WTC11 (cell line): ENCODE measurements around the gene ADGRF3. TPM values are rescaled to one million over a fixed set of nuclear protein-coding genes. Genes with fewer than 3 reads are reported as not detected.
"Not testable (repeated sequence)": the region's sequence is repeated elsewhere in the genome, so short reads cannot be mapped to it uniquely, and the experiment has no call there.

Experiments
- ATAC-seq: fragments of 200-7000 bp; cut with Tn5 transposase; 2 replicates; pipeline ENCODE4 v1.10.0; 2021; ENCODE audit warnings: mild to moderate bottlenecking, moderate library complexity
- CTCF ChIA-PET: fragments of 300-600 bp; sonication (Branson Sonifier 250); formaldehyde crosslinking; loops from one replicate; lab custom pipeline; 2021; ENCODE audit warnings: antibody characterized with exemption; lab: Charles Lee
- POLR2A ChIA-PET: fragments of 350-600 bp; sonication (Branson Sonifier 250); formaldehyde crosslinking; loops from one replicate; lab custom pipeline; 2021; ENCODE audit warnings: antibody characterized with exemption; lab: Charles Lee
- DNase-seq: peaks from one replicate; pipeline ENCODE4 v3.0.0; 2021; ENCODE audit warnings: low spot score
- H3K27ac Mint-ChIP-seq: 2 replicates; pipeline ENCODE4 v1.8.0; 2021; ENCODE audit warnings: mixed read lengths
- H3K27me3 Mint-ChIP-seq: 2 replicates; pipeline ENCODE4 v1.8.0; 2021; ENCODE audit warnings: low read depth, mild to moderate bottlenecking, moderate library complexity, mixed read lengths
- H3K36me3 Mint-ChIP-seq: 2 replicates; pipeline ENCODE4 v1.8.0; 2021; ENCODE audit warnings: mixed read lengths
- H3K4me1 Mint-ChIP-seq: 2 replicates; pipeline ENCODE4 v1.8.0; 2022; ENCODE audit warnings: mixed read lengths
- H3K4me3 Mint-ChIP-seq: 2 replicates; pipeline ENCODE4 v1.8.0; 2021; ENCODE audit warnings: mild to moderate bottlenecking, moderate library complexity, mixed read lengths
- H3K9me3 Mint-ChIP-seq: 2 replicates; pipeline ENCODE4 v1.8.0; 2021; ENCODE audit warnings: mixed read lengths
- ARID4B ChIP-seq: sonication (generic); formaldehyde crosslinking; IDR thresholded peaks from 2 replicates; pipeline ENCODE4 v1.8.0; 2023; ENCODE audit warnings: missing genetic modification reagents, mild to moderate bottlenecking, borderline replicate concordance
- ATF3 ChIP-seq: sonication (generic); formaldehyde crosslinking; conservative IDR thresholded peaks from 2 replicates; pipeline ENCODE4 v1.8.1; 2022; ENCODE audit warnings: mild to moderate bottlenecking, missing genetic modification reagents
- CREM ChIP-seq: sonication (generic); formaldehyde crosslinking; IDR thresholded peaks from 2 replicates; pipeline ENCODE4 v1.8.1; 2022; ENCODE audit warnings: mild to moderate bottlenecking, missing genetic modification reagents, moderate library complexity
- FOXJ3 ChIP-seq: sonication (generic); formaldehyde crosslinking; IDR thresholded peaks from 2 replicates; pipeline ENCODE4 v1.9.0; 2021; ENCODE audit warnings: missing genetic modification reagents, mild to moderate bottlenecking, borderline replicate concordance
- GRHL2 ChIP-seq: fragments of 250-450 bp; sonication (Bioruptor Pico); IDR thresholded peaks from 2 replicates; pipeline ENCODE4 v1.8.0; 2022; ENCODE audit warnings: mild to moderate bottlenecking, moderate library complexity; ENCODE audit not compliant: insufficient replicate concordance, severe bottlenecking
- JAZF1 ChIP-seq: fragments of 250-450 bp; sonication (Bioruptor Pico); IDR thresholded peaks from 2 replicates; pipeline ENCODE4 v1.9.0; 2021; ENCODE audit warnings: moderate library complexity, mild to moderate bottlenecking, inconsistent platforms
- NFE2L1 ChIP-seq: sonication (generic); formaldehyde crosslinking; IDR thresholded peaks from 2 replicates; pipeline ENCODE4 v1.8.1; 2023; ENCODE audit warnings: missing genetic modification reagents
- NFYB ChIP-seq: sonication (generic); formaldehyde crosslinking; conservative IDR thresholded peaks from 2 replicates; pipeline ENCODE4 v1.8.0; 2022; ENCODE audit warnings: low read depth, missing genetic modification reagents
- RELA ChIP-seq: sonication (generic); formaldehyde crosslinking; IDR thresholded peaks from 2 replicates; pipeline ENCODE4 v1.8.1; 2022; ENCODE audit warnings: missing genetic modification reagents, mild to moderate bottlenecking, borderline replicate concordance
- SMAD4 ChIP-seq: sonication (generic); formaldehyde crosslinking; IDR thresholded peaks from 2 replicates; pipeline ENCODE4 v1.8.0; 2022; ENCODE audit warnings: mild to moderate bottlenecking, missing genetic modification reagents
- TCF7 ChIP-seq: sonication (generic); formaldehyde crosslinking; IDR thresholded peaks from 2 replicates; pipeline ENCODE4 v1.8.0; 2022; ENCODE audit warnings: mild to moderate bottlenecking, low read depth, missing genetic modification reagents, moderate library complexity
- ZBTB43 ChIP-seq: sonication (generic); formaldehyde crosslinking; IDR thresholded peaks from 2 replicates; pipeline ENCODE4 v1.8.1; 2023; ENCODE audit warnings: mild to moderate bottlenecking, missing genetic modification reagents
- ZNF396 ChIP-seq: fragments of 250-450 bp; sonication (Bioruptor Pico); IDR thresholded peaks from 2 replicates; pipeline ENCODE4 v1.8.0; 2021; ENCODE audit warnings: mild to moderate bottlenecking, moderate library complexity, borderline replicate concordance
- ZNF416 ChIP-seq: fragments of 250-450 bp; sonication (Bioruptor Pico); IDR thresholded peaks from 2 replicates; pipeline ENCODE4 v1.9.0; 2021; ENCODE audit warnings: mild to moderate bottlenecking, inconsistent platforms
- ZNF512 ChIP-seq: sonication (generic); formaldehyde crosslinking; IDR thresholded peaks from 2 replicates; pipeline ENCODE4 v1.8.1; 2022; ENCODE audit warnings: missing genetic modification reagents, borderline replicate concordance
- total RNA-seq: library from RNA; stranded (reverse); gene quantifications from 3 replicates; pipeline ENCODE4 v1.2.3, GENCODE V29; 2021
- TF ChIP-seq, protein P1 (sequence below): fragments of 250-450 bp; sonication (Bioruptor Pico); IDR thresholded peaks from 2 replicates; pipeline ENCODE4 v1.9.0; 2021; ENCODE audit warnings: mild to moderate bottlenecking
- TF ChIP-seq, protein P2 (sequence below): sonication (generic); formaldehyde crosslinking; IDR thresholded peaks from 2 replicates; pipeline ENCODE4 v1.8.1; 2023; ENCODE audit warnings: mild to moderate bottlenecking, moderate library complexity, missing genetic modification reagents

ADGRF3 gene
- total RNA-seq, 1 experiment from 2014 or later = 0.48 TPM

GRCh38 chr2:26268213-26268612, 78.4 kb downstream of the ADGRF3 start:
- Mint-ChIP-seq H3K36me3 (peaks cover 7% of the 10 kb centered on the region; the same call in 1 of the 2 replicates), H3K9me3 (no peaks in the 10 kb centered on the region), H3K4me1 (no peaks in the 10 kb centered on the region), H3K27me3 (no peaks in the 10 kb centered on the region), H3K27ac (no peak overlapping the region), H3K4me3 (no peak overlapping the region)
- TF ChIP-seq SMAD4 (CRISPR knock-in tag) (no peak), ZNF512 (CRISPR knock-in tag) (no peak), ZNF396 (no peak), ZNF416 (no peak), ZBTB43 (no peak), ATF3 (CRISPR knock-in tag) (no peak), GRHL2 (CRISPR knock-in tag) (no peak), NFYB (no peak), TCF7 (CRISPR knock-in tag) (no peak), ARID4B (CRISPR knock-in tag) (no peak), JAZF1 (CRISPR knock-in tag) (no peak), CREM (no peak), FOXJ3 (CRISPR knock-in tag) (no peak), NFE2L1 (CRISPR knock-in tag) (no peak), RELA (CRISPR knock-in tag) (no peak)
- TF ChIP-seq, protein P1, sequence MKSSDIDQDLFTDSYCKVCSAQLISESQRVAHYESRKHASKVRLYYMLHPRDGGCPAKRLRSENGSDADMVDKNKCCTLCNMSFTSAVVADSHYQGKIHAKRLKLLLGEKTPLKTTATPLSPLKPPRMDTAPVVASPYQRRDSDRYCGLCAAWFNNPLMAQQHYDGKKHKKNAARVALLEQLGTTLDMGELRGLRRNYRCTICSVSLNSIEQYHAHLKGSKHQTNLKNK (CRISPR knock-in tag) = no peak
- TF ChIP-seq, protein P2, sequence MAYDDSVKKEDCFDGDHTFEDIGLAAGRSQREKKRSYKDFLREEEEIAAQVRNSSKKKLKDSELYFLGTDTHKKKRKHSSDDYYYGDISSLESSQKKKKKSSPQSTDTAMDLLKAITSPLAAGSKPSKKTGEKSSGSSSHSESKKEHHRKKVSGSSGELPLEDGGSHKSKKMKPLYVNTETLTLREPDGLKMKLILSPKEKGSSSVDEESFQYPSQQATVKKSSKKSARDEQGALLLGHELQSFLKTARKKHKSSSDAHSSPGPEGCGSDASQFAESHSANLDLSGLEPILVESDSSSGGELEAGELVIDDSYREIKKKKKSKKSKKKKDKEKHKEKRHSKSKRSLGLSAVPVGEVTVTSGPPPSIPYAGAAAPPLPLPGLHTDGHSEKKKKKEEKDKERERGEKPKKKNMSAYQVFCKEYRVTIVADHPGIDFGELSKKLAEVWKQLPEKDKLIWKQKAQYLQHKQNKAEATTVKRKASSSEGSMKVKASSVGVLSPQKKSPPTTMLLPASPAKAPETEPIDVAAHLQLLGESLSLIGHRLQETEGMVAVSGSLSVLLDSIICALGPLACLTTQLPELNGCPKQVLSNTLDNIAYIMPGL = no peak
- ATAC-seq (no peak), DNase-seq (no peak)
- CTCF ChIA-PET = no interaction called here
- POLR2A ChIA-PET = no interaction called here

DNA sequence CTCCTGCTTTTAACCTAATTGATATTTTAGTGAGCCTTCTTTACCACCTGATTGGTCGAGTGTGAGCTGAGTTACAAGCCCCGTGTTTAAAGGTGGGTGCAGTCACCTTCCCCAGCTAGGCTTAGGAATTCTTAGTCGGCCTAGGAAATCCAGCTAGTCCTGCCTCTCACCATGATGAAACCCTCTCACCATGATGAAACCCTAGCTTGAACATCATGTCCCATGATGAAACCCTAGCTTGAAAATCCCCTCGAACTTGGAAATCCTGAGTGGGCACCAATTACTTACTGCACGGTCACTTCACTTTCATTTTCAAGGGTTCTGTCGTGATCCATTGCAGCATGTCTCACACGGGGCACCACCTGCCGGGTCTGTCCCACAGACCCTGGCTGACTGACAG, 87.8 kb downstream of the ADGRF3 start:
- DNase-seq, H3K27me3 Mint-ChIP-seq, ATAC-seq, H3K27ac Mint-ChIP-seq, H3K4me3 Mint-ChIP-seq, H3K4me1 Mint-ChIP-seq, CTCF ChIA-PET, POLR2A ChIA-PET, H3K9me3 Mint-ChIP-seq: not testable (repeated sequence)
- H3K36me3 Mint-ChIP-seq = peaks cover 26% of the 10 kb centered on the region

Other genes with a start within 250 kb of the ADGRF3 start
- 17.4 to 18.9 TPM (median 17.6 TPM) in 3 replicates for gene GAREM2, start 173.7 kb downstream of the ADGRF3 start, total RNA-seq
- 118 to 123 TPM (median 121 TPM) in 3 replicates for gene HADHA, start 102.2 kb downstream of the ADGRF3 start, total RNA-seq
- gene HADHB, start 101.8 kb downstream of the ADGRF3 start, total RNA-seq = 59.8 to 64.5 TPM (median 60.7 TPM) in 3 replicates
- 39.3 to 53.1 TPM (median 45.2 TPM) in 3 replicates for gene SELENOI, start 646 bp downstream of the ADGRF3 start, total RNA-seq
- gene DRC1, start 55.1 kb upstream of the ADGRF3 start, total RNA-seq = 0.55 TPM in 1 of 3 replicates, not detected in the others
- gene OTOF, start 131.3 kb upstream of the ADGRF3 start, total RNA-seq = 0.05 to 0.26 TPM (median 0.07 TPM) in 3 replicates